ENCODE results near the gene KLHL4. TPM values are rescaled to one million over a fixed set of nuclear protein-coding genes. Genes with fewer than 3 reads are reported as not detected.
"Not testable (repeated sequence)": the region's sequence is repeated elsewhere in the genome, so short reads cannot be mapped to it uniquely, and the experiment has no call there.

The KLHL4 gene, protein sequence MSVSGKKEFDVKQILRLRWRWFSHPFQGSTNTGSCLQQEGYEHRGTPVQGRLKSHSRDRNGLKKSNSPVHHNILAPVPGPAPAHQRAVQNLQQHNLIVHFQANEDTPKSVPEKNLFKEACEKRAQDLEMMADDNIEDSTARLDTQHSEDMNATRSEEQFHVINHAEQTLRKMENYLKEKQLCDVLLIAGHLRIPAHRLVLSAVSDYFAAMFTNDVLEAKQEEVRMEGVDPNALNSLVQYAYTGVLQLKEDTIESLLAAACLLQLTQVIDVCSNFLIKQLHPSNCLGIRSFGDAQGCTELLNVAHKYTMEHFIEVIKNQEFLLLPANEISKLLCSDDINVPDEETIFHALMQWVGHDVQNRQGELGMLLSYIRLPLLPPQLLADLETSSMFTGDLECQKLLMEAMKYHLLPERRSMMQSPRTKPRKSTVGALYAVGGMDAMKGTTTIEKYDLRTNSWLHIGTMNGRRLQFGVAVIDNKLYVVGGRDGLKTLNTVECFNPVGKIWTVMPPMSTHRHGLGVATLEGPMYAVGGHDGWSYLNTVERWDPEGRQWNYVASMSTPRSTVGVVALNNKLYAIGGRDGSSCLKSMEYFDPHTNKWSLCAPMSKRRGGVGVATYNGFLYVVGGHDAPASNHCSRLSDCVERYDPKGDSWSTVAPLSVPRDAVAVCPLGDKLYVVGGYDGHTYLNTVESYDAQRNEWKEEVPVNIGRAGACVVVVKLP
- 1 to 10 TPM; 4.0 to 8.0 TPM for total RNA-seq
- long read RNA-seq, donor 1, full-length matches to known transcripts: 1 of 2 reads
- long read RNA-seq, donor 1, partial matches to known transcripts: 0 of 2 reads
- long read RNA-seq, donor 1, other reads (novel, unspliced or antisense): 1 of 2 reads
- long read RNA-seq, donor 2, partial matches to known transcripts: 0 of 4 reads
- long read RNA-seq, donor 2, other reads (novel, unspliced or antisense): 4 of 4 reads

DNA sequence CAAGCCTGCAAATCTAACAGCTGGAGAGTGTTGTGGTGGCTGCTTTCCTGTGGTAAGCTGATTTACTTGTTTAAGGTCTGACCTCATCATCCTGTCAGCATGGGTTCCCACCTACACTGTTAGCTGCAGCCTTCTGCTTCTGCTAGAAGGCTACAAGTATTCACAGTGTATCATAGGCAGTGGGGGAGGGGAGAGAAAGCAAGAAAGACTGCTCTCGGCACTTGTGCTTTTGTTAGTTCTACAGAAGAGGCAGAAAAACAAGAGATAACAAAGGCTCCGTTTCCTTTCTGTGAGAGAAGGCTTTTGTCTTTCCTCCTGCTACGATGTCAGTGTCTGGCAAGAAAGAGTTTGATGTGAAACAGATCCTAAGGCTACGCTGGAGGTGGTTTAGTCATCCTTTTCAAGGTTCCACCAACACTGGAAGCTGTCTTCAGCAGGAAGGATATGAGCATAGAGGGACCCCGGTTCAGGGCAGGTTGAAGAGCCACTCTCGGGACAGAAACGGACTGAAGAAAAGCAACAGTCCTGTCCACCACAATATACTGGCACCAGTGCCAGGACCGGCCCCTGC, at the start of gene KLHL4:
KLHL4 (plus strand) TSS at position 232 of the 571 bp plus-strand sequence; CDS start at position 324, 92 bp downstream.
- DNase-seq (ENCODE audit: low spot score): no peak
- intact Hi-C loops (cut with DNase I): no loop called here

DNA sequence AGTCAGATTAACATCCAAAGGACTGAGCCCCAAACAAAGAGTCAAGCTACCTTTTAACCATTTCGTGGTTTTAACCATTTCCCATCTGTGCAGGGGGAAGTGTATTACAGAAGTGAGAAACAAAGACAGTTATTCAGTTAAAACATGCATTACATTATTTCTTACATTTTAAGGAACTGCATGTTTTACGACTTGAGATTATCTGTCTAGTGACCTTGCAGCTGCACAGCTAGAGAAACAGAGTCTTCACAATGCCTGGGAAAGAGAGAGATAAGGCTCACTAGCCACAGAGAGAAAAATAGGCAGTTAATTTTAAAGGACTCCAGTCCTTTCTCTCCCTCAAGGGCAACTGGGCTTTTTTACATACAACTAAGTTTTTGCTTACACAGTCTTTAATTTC, 48.7 kb upstream of the KLHL4 start:
- intact Hi-C loops (cut with DNase I): loop anchor here in 1 of 2 donors (2.0 kb wide), 1 partner anchor 72 kb away; no protein-coding TSS in a partner anchor

DNA sequence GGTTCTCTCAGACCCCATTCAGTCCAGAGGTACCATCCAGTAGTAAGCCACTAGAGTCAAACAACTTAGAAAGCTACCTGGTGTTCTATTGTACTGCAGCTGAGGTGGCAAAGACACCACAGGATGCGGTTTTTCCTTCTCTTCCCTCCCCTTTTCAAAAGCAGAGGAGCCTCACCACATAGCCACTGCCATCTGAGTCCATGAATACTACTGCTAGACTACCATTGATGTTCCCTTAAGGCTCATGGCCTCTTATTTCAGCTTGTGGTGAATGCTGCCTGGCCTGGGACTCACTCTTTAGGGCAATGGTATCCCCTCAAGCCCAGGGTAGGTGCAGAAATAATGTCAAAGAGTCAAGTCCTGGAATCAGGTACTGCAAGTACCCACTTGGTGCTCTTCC, 41.8 kb upstream of the KLHL4 start:
- DNase-seq (ENCODE audit: low spot score): no peak
- intact Hi-C loops (cut with DNase I): no loop called here

More for the DNA sequence above, 48.7 kb upstream of the KLHL4 start:
- no peak for DNase-seq (ENCODE audit: low spot score)

DNA sequence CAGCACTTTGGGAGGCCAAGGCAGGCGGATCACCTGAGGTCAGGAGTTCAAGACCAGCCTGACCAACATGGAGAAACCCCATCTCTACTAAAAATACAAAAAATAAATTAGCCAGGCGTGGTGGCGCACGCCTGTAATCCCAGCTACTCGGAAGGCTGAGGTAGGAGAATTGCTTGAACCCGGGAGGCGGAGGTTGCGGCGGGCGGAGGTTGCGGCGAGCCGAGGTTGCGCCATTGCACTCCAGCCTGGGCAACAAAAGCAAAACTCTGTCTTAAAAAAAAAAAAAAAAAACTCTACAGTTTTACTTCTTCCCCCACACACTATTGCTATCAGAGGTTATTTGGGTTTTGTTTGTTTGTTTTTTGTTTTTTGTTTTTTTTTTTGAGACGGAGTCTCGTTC, 38.9 kb upstream of the KLHL4 start:
- intact Hi-C loops (cut with DNase I); DNase-seq (ENCODE audit: low spot score): not testable (repeated sequence)

DNA sequence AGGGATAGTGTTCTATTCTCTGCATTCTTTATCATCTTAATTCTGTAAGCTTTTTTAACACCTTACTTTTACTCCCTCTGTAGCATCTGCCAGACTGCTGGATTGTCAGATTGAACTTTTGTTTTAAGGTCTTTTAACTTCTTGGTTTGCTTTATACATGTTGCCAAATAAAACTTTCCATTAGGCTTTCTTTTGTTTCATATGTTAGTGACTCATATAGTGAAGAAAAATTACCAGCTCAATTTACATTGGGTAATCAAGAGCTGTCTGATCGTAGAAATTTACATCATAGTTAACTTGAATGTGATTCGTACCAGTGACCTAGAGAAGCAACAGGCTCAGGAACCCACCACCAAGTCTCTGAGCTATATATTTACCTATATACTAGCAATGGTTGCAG, 28.5 kb upstream of the KLHL4 start:
- intact Hi-C loops (cut with DNase I): no loop called here
- DNase-seq (ENCODE audit: low spot score): no peak

DNA sequence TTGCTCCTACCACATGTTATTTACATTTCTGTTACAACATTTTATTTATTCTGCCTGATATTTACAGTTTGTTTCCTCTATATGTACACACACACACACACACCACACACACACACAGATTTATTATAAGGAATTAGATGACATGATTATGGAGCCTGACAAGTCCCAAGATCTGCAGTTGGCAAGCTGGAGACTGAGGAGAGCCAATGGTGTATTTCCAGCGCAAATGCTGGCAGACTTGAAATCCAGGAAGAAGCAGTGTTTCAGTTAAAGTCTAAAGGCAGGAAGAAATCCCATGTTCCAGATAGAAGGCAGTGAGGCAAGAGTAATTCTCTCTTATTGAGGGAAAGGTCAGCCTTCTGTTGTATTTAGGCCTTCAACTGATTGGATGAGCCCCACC, 1.8 kb upstream of the KLHL4 start:
- no peak for DNase-seq (ENCODE audit: low spot score)
- intact Hi-C loops (cut with DNase I): no loop called here

DNA sequence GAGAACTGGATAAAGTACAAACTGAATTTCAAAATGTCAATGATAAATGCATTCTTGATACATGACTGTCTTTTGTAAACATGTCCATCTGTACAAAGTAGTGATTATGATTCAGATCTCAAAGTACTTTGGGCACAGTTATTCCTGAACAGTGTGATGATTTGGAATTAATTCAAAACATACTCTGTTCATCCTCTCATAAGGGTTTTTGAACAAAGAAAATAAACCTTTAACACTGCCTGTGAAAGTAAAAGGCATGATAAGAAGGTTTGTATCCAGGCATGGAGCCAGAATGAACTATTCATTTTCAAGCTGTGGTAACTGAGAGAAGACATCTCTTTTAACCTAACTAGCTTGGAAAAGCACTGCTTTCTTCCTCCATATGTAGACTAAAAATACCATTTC, 883 bp upstream of the KLHL4 start:
- intact Hi-C loops (cut with DNase I): no loop called here

DNA sequence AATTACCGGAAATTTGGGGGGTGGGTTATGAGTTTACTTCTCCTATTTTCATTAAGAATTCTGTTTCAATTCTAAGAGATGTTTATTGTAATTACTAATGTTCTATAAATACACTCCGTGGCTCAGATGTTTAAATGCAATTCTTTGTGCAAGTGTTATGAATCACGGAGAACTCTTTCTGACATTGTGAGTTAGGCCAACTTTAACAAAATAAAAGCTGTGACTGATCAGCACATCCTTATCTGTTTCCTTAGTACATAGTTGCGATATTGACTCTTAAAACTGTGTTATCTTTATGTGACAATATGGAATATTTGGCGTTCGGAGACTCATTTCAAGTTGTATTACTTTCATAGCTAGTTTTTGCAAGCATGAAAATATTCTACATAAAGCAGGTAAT, 902 bp downstream of the KLHL4 start:
- intact Hi-C loops (cut with DNase I): no loop called here
- no peak for DNase-seq (ENCODE audit: low spot score)

More for the DNA sequence above, 883 bp upstream of the KLHL4 start:
- no peak for DNase-seq (ENCODE audit: low spot score)

DNA sequence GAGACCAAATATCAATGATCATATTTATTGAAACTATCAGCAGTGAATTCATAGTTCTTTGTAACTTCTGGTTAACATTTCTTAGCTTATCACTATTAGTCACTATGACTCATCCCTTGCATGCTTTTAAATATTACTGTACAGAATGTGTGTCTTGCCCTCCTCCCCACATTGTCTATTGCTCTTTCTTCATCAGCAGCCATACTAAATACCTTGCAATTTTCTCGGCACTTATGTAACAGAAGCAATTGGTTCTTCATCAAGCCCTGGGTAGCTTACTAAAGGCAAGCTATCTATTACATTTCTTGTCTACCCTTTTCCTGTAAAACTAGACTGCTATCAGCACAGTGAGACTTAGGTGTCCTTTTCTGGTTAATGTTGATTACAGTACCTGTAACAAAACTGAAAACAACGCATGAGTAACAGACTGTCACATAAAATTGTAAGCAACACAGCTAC, 8.2 kb downstream of the KLHL4 start:
- intact Hi-C loops (cut with DNase I): no loop called here

DNA sequence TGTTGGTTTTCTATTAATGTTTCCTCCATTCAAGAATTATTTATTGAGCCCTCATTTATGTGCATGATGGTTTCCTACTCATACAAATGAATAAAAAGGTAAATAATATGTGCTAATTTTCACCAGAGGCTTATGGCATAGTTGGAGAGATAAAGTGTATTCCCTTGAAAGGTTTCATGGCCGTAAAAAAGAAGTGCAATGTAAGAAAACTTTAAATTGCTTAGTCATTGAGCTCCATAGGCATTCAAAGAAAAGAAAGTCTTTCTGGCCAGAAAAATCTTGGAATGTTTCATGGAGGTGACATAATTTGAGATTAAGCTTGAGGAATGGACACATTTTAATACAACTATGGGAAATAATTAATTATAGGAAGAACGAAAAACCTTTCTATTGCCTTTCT, 8.7 kb downstream of the KLHL4 start:
- intact Hi-C loops (cut with DNase I): no loop called here
- no peak for DNase-seq (ENCODE audit: low spot score)

More for the DNA sequence above, 8.2 kb downstream of the KLHL4 start:
- no peak for DNase-seq (ENCODE audit: low spot score)

DNA sequence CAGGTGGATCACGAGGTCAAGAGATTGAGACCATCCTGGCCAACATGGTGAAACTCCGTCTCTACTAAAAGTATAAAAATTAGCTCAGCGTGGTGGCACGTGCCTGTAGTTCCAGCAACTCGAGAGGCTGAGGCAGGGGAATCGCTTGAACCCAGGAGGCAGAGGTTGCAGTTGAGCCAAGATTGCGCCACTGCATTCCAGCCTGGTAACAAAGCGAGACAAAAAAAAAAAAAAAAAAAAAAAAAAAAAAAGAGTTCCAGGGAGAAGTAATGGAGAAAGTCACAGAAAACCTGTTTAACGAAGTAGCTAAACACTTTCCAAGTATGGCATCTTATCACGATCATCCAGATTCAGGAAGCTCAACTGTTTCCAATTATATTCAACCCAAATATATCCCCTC, 10.9 kb downstream of the KLHL4 start:
- DNase-seq (ENCODE audit: low spot score): no peak
- intact Hi-C loops (cut with DNase I): no loop called here

DNA sequence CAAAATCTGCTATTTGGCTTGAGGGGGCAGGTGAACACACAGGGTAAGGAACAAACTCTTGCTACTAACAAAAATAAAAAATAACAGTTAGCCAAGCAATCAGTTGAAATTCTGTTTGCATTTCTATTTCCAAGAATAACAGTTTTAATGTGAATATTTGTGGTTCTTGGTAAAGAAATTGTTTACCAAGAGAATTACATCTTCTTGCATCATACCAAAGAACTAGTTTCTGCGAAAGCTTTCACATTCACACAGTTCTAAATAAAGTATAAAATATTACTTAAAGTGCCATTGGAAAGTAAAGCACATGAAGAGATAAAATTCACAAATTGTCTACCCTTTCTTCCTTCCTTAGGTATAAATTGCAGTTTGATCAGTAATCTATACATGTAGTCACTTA, 54.4 kb downstream of the KLHL4 start:
- intact Hi-C loops (cut with DNase I): no loop called here
- no peak for DNase-seq (ENCODE audit: low spot score)

DNA sequence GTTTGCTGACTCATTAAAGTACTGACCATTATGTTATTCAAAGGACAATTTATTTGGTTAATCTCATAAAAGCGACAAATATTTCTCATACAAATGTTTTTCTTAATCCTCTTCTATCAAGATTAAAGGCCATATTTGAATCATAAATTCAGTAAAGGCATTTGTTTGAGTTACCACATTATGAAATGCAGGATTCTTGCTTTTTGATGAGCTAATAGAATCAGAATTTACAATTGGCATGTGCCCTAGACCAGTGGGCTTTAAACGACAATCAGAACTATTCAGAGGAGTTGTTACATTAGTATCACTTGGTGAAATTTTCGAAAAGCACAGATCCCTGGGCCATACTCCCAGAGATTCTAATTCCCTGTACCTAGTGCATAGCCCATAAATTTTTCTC, 55.3 kb downstream of the KLHL4 start:
- intact Hi-C loops (cut with DNase I): no loop called here

DNA sequence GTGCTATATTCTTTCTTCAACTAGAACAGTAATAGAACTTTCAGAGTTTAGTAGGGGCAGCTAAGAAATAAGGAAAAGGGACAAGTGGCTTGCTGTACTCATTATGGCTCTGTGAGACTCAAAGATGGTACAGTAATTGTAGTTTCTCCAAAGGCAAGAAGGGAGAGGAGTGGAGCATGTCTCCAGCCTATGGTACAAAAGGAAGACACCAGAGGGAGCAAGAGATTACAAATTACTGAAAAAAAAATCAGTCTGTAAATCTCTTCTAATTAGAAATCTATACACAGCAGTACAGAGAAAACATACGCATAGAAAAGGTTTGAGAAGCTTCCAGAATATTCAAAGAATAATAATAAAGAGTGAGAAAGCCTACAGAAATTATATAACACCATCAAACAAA, 61.4 kb downstream of the KLHL4 start:
- DNase-seq (ENCODE audit: low spot score): no peak
- intact Hi-C loops (cut with DNase I): no loop called here

More for the DNA sequence above, 55.3 kb downstream of the KLHL4 start:
- no peak for DNase-seq (ENCODE audit: low spot score)

DNA sequence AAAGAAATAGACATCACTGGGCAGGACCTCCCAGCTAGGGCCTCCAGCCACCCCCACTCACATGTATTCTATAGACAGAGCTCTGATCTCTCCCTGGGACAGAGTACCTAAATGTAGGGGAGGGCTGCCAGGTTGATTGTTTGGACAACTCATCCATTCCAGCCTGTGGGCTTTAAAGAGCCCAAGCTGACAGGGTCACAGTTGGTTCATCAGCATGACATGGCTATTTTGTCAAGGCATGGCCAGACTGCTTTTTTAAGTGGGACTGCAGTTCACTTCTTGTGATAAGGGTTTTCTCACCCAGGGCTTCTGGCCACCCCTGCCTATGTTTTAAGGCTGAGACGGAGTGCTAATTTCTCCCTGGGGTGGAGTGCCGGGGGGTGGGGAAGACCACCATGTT, 63.3 kb downstream of the KLHL4 start:
- DNase-seq (ENCODE audit: low spot score): no peak
- intact Hi-C loops (cut with DNase I): no loop called here

DNA sequence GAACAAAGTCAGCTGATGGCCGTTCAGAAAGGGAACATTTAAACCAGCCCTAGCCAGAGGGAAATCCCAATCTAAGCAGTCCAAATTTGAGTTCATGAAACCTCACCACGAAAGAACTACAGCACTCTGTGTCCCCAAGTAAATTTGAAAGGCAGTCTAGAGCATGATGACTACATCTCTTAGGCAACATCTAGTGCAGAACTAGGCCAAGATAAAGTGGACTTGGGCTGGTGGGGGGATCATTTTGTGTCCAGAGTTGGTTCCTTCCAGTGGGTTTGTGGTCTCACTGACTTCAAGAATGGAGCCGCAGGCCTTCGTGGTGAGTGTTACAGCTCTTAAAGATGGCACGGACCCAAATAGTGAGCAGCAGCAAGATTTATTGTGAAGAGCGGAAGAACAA, 64.9 kb downstream of the KLHL4 start:
- intact Hi-C loops (cut with DNase I): no loop called here

DNA sequence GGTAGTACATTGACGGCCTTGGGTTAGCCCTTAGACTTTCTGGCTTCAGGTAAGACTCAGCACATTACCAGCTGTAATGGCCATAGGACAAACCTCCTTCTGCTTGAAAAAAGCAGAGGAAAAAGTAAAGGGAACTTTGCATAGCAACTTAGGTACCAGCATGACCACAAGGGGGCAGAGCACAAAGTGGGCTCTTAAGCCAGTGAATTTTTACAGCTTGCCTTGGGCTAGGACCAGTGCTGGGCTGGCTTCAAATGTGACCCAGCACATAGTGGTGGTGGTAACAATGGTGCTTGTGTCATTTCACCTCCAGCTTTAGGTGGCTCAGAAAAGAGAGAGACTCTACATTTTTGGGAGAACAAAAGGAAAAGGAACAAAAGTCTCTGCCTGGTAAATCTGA, 66.1 kb downstream of the KLHL4 start:
- DNase-seq (ENCODE audit: low spot score): no peak
- intact Hi-C loops (cut with DNase I): no loop called here

More for the DNA sequence above, 64.9 kb downstream of the KLHL4 start:
- DNase-seq (ENCODE audit: low spot score): no peak

DNA sequence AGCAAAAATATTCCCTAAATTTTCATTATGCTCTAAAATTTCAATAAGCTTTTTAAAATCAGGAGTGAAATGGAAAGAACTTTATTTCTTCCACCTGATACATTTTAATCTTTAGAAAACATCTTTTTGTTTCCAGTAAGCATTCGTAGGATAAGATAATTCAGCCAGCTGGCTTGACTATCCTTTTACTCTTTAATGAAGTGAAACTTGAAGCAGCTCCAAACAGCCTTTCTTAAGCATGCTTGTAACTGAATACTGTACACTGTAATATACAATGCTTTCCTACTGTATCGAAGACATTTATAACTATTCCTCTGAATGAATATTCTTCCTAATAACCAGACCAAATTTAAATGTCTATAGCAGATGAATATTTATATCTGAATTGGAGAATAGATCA, 98.8 kb downstream of the KLHL4 start:
- no peak for DNase-seq (ENCODE audit: low spot score)
- intact Hi-C loops (cut with DNase I): no loop called here

DNA sequence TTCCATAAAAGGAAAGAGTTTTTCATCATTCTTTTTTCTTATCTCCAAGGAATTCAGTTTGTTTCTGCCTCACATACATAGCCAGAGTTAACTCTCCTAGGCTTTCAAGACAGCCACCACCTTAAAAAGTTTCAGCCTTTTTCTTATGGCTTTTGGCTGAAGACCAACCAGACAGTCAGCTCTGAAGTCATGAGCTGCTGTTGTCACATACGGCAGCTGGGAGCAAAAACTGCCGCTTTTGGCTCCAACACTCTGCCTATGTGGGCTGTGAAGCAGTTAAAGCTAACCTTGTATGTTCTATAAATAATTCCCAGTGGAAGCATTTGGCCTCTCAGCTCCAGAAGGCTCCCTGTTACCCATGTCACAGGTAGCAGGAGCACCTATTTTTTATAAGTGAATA, 104.1 kb downstream of the KLHL4 start:
- intact Hi-C loops (cut with DNase I): no loop called here
- DNase-seq (ENCODE audit: low spot score): no peak

DNA sequence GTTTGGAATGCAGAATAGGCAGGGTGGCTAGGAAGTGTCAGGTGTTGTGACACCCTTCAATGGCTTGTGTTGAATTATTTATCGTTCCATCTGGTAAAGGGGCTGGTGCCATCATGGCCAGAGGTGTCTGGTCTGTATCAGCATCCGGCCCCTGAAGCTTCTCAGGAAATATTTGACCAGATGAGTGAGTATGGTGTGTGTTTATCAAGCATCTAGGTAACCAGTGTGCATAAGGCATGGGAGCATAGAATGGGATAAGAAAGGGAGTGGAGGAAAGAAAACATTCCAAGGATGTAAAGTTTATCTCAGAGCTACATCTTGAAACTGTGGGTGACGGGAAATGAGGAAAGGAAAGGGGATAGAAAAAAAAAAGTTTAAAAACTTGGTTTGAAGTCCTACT, 109.4 kb downstream of the KLHL4 start:
- no peak for DNase-seq (ENCODE audit: low spot score)
- intact Hi-C loops (cut with DNase I): no loop called here

Data from posterior vena cava (tissue), 2 donors.